Heart left ventricle (tissue), 13 donors: ENCODE results near the gene GRIA1.

Experiments
- CTCF ChIP-seq, 12 donors: fragments of 200-600 bp; sonication (generic) in 4 of 12; IDR thresholded peaks; one replicate each; pipeline versions ENCODE4 v1.5.0 to v1.8.0; 2018 to 2022; ENCODE audit warnings: antibody characterized with exemption in 12 of 12, mild to moderate bottlenecking in 5 of 12
- POLR2A ChIP-seq, 2 donors: fragments of 450-650 bp; IDR thresholded peaks; one replicate each; pipeline ENCODE4 v1.6.1; 2017; ENCODE audit warnings: antibody characterized with exemption in 2 of 2, mild to moderate bottlenecking in 2 of 2, moderate library complexity in 2 of 2
- donor health status: ischemic (EF 13 %, LVEDD 7.1; RV severe dilation, severe dysfunction).
- donor health status: DM: no; HTN: yes; CAD: no.
- donor health status: DM: no; HTN: no; CAD: no.
- donor health status: ischemic (EF 25% LVEDD 6.9; RV normal size, moderate dysfunction).
- donor health status: ischemic (EF 25% LVEDD 5.7; RV mildly dilated, moderate dysfunction).
- donor health status: ischemic (EF 35%, LVEDD 5.7; RV mildly dilated, moderate dysfunction).
- donor health status: nonischemic (EF 11% LVEDD 7.7; RV severe dilation, severe dysfunction).
- donor health status: DM: yes; HTN: yes; CAD: no.
- donor health status: PGD.
- donor health status: ischemic (EF 29% LVEDD 5.4; RV normal size, mild dysfunction).
- donor health status: nonischemic (EF 23%, LVEDD 6.1; RV moderate dilation, normal function).

- TF ChIP-seq CTCF (IDR thresholded peaks at IDR 0.05) (no peak), POLR2A (IDR thresholded peaks at IDR 0.05) (no peak)
These were observed 49.5 kb downstream of the GRIA1 start for GRCh38 chr5:153539983-153540382.
